ENCODE measurements around the gene ST6GALNAC4. TPM values are rescaled to one million over a fixed set of nuclear protein-coding genes. Genes with fewer than 3 reads are reported as not detected.
A peak's percentile ranks its signal among the peaks of the same experiment; 100 is the strongest.

Gene ST6GALNAC4
- polyA plus RNA-seq, 1 of the 3 experiments (the other 2 are of a cell fraction) = 30.2 TPM

GRCh38 chr9:127884976-127885490 lies 31.8 kb downstream of the ST6GALNAC4 start:
- peaks cover 10% of the 10 kb centered on the region for H3F3A ChIP-seq (replicated peaks; ENCODE audit: insufficient read depth)
- no peaks in the 10 kb centered on the region for H3K27me3 ChIP-seq (ENCODE audit: insufficient read depth)
- no peak for DNase-seq
- WGBS (ENCODE audit: low lambda C conversion rate) = 92% methylated on average over 13 of the region's 15 CpGs
- H3K79me2 ChIP-seq (ENCODE audit: insufficient read depth) = no peaks in the 10 kb centered on the region
- no peak overlapping the region for H3K4me3 ChIP-seq (ENCODE audit: low read depth in 2 of 2, low read length in 1 of 2)
- no peaks in the 10 kb centered on the region for H4K20me1 ChIP-seq (ENCODE audit: insufficient read depth)
- H3K9me3 ChIP-seq = no peaks in the 10 kb centered on the region
- H2AFZ ChIP-seq (ENCODE audit: low read depth) = no peak overlapping the region
- peak overlapping the region; percentile 36 to 56; a peak in 3 of 4 replicates for H3K27ac ChIP-seq (ENCODE audit: low read depth in 2 of 2, low read length in 1 of 2)
- CTCF ChIA-PET = interaction anchor here (1.0 to 4.2 kb wide), 2 partner anchors 15 to 150 kb away, joined by 3 to 24 read pairs; no protein-coding TSS in a partner anchor
- POLR2A ChIA-PET = interaction anchor here (0.6 to 1.5 kb wide), 4 partner anchors 11 to 32 kb away, joined by 3 to 4 read pairs (median 3); partner anchors contain the start of gene ST6GALNAC4
- TF ChIP-seq IRF3 (IDR thresholded peaks at IDR 0.05; ENCODE audit: low read depth, low read length) (no peak), PBX3 (IDR thresholded peaks at IDR 0.05) (no peak)
- no peaks in the 10 kb centered on the region for H3K9me2 ChIP-seq
- H3K4me2 ChIP-seq = no peak overlapping the region
- no peak overlapping the region for H3K9ac ChIP-seq
- H3K36me3 ChIP-seq (replicated peaks in 1 of 2; ENCODE audit: control insufficient read depth in 1 of 2, insufficient read depth in 2 of 2, low read length in 1 of 2) = peaks cover 12 to 29% of the 10 kb centered on the region in 2 experiments
- peaks cover 12 to 15% of the 10 kb centered on the region in 2 experiments; a peak in 2 of 4 replicates for H3K4me1 ChIP-seq (ENCODE audit: control insufficient read depth in 1 of 2, insufficient read depth in 2 of 2, low read depth in 1 of 2, low read length in 1 of 2)

GRCh38 chr9:127884427-127884911 lies 32.4 kb downstream of the ST6GALNAC4 start:
- peak; percentile 72 for DNase-seq
- Histone ChIP-seq H3K36me3 (replicated peaks in 1 of 2; ENCODE audit: control insufficient read depth in 1 of 2, insufficient read depth in 2 of 2, low read length in 1 of 2) (peaks cover 12 to 27% of the 10 kb centered on the region in 2 experiments), H3K4me2 (no peak overlapping the region), H2AFZ (ENCODE audit: low read depth) (no peak overlapping the region), H3K9ac (no peak overlapping the region), H3K79me2 (ENCODE audit: insufficient read depth) (no peaks in the 10 kb centered on the region), H3K4me1 (ENCODE audit: control insufficient read depth in 1 of 2, insufficient read depth in 2 of 2, low read depth in 1 of 2, low read length in 1 of 2) (peaks cover 12 to 15% of the 10 kb centered on the region in 2 experiments; a peak in 2 of 4 replicates), H3K27me3 (ENCODE audit: insufficient read depth) (no peaks in the 10 kb centered on the region), H3F3A (replicated peaks; ENCODE audit: insufficient read depth) (peaks cover 10% of the 10 kb centered on the region), H3K4me3 (ENCODE audit: low read depth in 2 of 2, low read length in 1 of 2) (no peak overlapping the region), H3K27ac (ENCODE audit: low read depth in 2 of 2, low read length in 1 of 2) (peak overlapping the region; percentile 36 to 56; a peak in 3 of 4 replicates), H3K9me2 (no peaks in the 10 kb centered on the region), H4K20me1 (ENCODE audit: insufficient read depth) (no peaks in the 10 kb centered on the region), H3K9me3 (no peaks in the 10 kb centered on the region)
- ChIA-PET CTCF (interaction anchor here (0.8 to 4.2 kb wide), 2 partner anchors 15 to 381 kb away, joined by 3 to 24 read pairs; no protein-coding TSS in a partner anchor), POLR2A (interaction anchor here (0.6 to 1.5 kb wide), 4 partner anchors 11 to 33 kb away, joined by 3 to 4 read pairs (median 3); partner anchors contain the start of gene ST6GALNAC4)
- 63% methylated on average over 10 of the region's 11 CpGs for WGBS (ENCODE audit: low lambda C conversion rate)
- TF ChIP-seq YY1 (IDR thresholded peaks at IDR 0.05; ENCODE audit: low read depth) (no peak), FOSL2 (IDR thresholded peaks at IDR 0.05; ENCODE audit: borderline replicate concordance, low read depth) (no peak), NFIC (IDR thresholded peaks at IDR 0.05; ENCODE audit: borderline replicate concordance) (peak; percentile 38; the same call in 1 of the 2 replicates), SIN3A (IDR thresholded peaks at IDR 0.05; ENCODE audit: borderline replicate concordance, low read depth, low read length) (no peak), RAD21 (IDR thresholded peaks at IDR 0.05; ENCODE audit: low read length) (no peak), REST (IDR thresholded peaks at IDR 0.05; ENCODE audit: low read depth, low read length) (no peak)
